ENCODE measurements around the gene PAQR3. TPM values are rescaled to one million over a fixed set of nuclear protein-coding genes. Genes with fewer than 3 reads are reported as not detected.

The PAQR3 gene
- total RNA-seq, 1 donor from 2014 or later: 17.4 TPM

- DNase-seq (ENCODE audit: low read depth) (peak; percentile 42), FAIRE-seq (no peak)
- H3K36me3 ChIP-seq (ENCODE audit: control insufficient read depth, insufficient read depth, low read length): no peaks in the 10 kb centered on the region
- peak; percentile 53 for TF ChIP-seq CTCF (IDR thresholded peaks at IDR 0.05; ENCODE audit: insufficient read depth, low read length, severe bottlenecking)
- no peaks in the 10 kb centered on the region for H3K27me3 ChIP-seq (ENCODE audit: control insufficient read depth, insufficient read depth, low read length)
- no peak overlapping the region for H3K4me3 ChIP-seq (ENCODE audit: low read depth, low read length)
Observed at GRCh38 chr4:78951862-78952472, 12.7 kb upstream of the PAQR3 start.

DNA sequence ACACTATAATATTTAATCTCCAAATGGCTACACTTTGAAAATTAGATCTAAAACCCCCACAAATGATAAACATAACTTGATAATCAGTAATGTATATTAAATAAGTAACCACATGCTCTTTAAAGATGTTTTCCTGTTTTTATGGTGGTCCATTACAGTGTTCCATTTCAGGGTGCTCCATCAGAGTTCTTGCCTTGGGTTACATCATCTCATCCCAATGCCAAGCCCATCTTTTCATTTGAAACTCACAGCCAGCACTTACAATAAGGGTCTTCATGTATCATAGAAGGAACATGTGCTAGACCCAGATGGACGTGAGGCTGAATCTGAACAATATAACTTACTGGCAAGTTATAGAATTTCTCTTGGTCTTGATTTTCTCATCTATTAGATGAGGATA, 10.5 kb upstream of the PAQR3 start:
- DNase-seq (ENCODE audit: low read depth): no peak
- TF ChIP-seq CTCF (IDR thresholded peaks at IDR 0.05; ENCODE audit: insufficient read depth, low read length, severe bottlenecking): no peak
- H3K27me3 ChIP-seq (ENCODE audit: control insufficient read depth, insufficient read depth, low read length): no peaks in the 10 kb centered on the region
- no peak overlapping the region for H3K4me3 ChIP-seq (ENCODE audit: low read depth, low read length)
- no peaks in the 10 kb centered on the region for H3K36me3 ChIP-seq (ENCODE audit: control insufficient read depth, insufficient read depth, low read length)
- no peak for FAIRE-seq

DNA sequence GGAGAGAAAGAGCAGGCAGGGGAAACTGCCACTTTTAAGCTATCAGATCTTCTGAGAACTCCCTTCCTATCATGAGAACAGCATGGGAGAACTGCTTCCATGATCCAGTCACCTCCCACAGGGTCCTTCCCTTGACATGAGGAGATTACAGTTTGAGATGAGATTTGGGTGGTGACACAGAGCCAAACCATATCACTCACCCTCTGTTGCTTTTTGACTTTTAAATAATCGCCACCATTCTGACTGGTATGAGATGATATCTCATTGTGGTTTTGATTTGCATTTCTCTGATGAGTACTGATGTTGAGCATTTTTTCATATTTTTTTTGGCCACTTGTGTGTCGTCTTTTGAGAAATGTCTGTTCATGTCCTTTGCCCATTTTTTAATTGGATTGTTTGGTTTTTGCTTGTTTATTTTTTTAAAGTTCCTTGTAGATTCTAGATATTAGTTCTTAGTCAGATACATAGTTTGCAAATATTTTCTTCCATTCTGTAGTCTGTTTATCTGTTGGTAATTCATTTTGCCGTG, 6.5 kb upstream of the PAQR3 start:
- H3K4me3 ChIP-seq (ENCODE audit: low read depth, low read length): no peak overlapping the region
- no peak for TF ChIP-seq CTCF (IDR thresholded peaks at IDR 0.05; ENCODE audit: insufficient read depth, low read length, severe bottlenecking)
- H3K27me3 ChIP-seq (ENCODE audit: control insufficient read depth, insufficient read depth, low read length): no peaks in the 10 kb centered on the region
- no peak for DNase-seq (ENCODE audit: low read depth)
- no peak for FAIRE-seq
- no peaks in the 10 kb centered on the region for H3K36me3 ChIP-seq (ENCODE audit: control insufficient read depth, insufficient read depth, low read length)

- no peaks in the 10 kb centered on the region for H3K36me3 ChIP-seq (ENCODE audit: control insufficient read depth, insufficient read depth, low read length)
- TF ChIP-seq CTCF (IDR thresholded peaks at IDR 0.05; ENCODE audit: insufficient read depth, low read length, severe bottlenecking): no peak
- DNase-seq (ENCODE audit: low read depth) (peak; percentile 17), FAIRE-seq (no peak)
- no peaks in the 10 kb centered on the region for H3K27me3 ChIP-seq (ENCODE audit: control insufficient read depth, insufficient read depth, low read length)
- no peak overlapping the region for H3K4me3 ChIP-seq (ENCODE audit: low read depth, low read length)
Observed at GRCh38 chr4:78944381-78944780, 5.1 kb upstream of the PAQR3 start.

- no peak for TF ChIP-seq CTCF (IDR thresholded peaks at IDR 0.05; ENCODE audit: insufficient read depth, low read length, severe bottlenecking)
- H3K36me3 ChIP-seq (ENCODE audit: control insufficient read depth, insufficient read depth, low read length): no peaks in the 10 kb centered on the region
- no peak for FAIRE-seq
- no peak overlapping the region for H3K4me3 ChIP-seq (ENCODE audit: low read depth, low read length)
- H3K27me3 ChIP-seq (ENCODE audit: control insufficient read depth, insufficient read depth, low read length): no peaks in the 10 kb centered on the region
- DNase-seq (ENCODE audit: low read depth): no peak
Observed at GRCh38 chr4:78940752-78941151, 1.5 kb upstream of the PAQR3 start.

- no peaks in the 10 kb centered on the region for H3K27me3 ChIP-seq (ENCODE audit: control insufficient read depth, insufficient read depth, low read length)
- no peak for TF ChIP-seq CTCF (IDR thresholded peaks at IDR 0.05; ENCODE audit: insufficient read depth, low read length, severe bottlenecking)
- H3K36me3 ChIP-seq (ENCODE audit: control insufficient read depth, insufficient read depth, low read length): no peaks in the 10 kb centered on the region
- FAIRE-seq (no peak), DNase-seq (ENCODE audit: low read depth) (no peak)
- H3K4me3 ChIP-seq (ENCODE audit: low read depth, low read length): peak overlapping the region; percentile 97
Observed at GRCh38 chr4:78939667-78940008, 400 bp upstream of the PAQR3 start.
